CD4-positive, alpha-beta memory T cell (primary cell): ENCODE data around the gene TBX22. TPM values are rescaled to one million over a fixed set of nuclear protein-coding genes. Genes with fewer than 3 reads are reported as not detected.

Source experiments
- CTCF ChIA-PET: fragments of 350-600 bp; sonication (Branson Sonifier 250); formaldehyde crosslinking; loops from one replicate; lab custom pipeline; 2021; ENCODE audit warnings: inconsistent platforms; ENCODE audit not compliant: partially characterized antibody; lab: Charles Lee
- POLR2A ChIA-PET: fragments of 350-600 bp; sonication (Branson Sonifier 250); formaldehyde crosslinking; loops from one replicate; lab custom pipeline; 2021; ENCODE audit not compliant: partially characterized antibody; lab: Charles Lee
- DNase-seq, 5 donors: peaks; one replicate each; pipeline versions ENCODE4 v3.0.0 to v3.0.0-alpha.2; 2020 to 2022; ENCODE audit warnings: mixed read lengths in 1 of 5
- H3K27ac ChIP-seq: one replicate; pipeline ENCODE4 v1.7.0; 2013; ENCODE audit warnings: low read depth, low read length
- H3K27me3 ChIP-seq: 2 replicates; pipeline ENCODE4 v1.7.0; 2013; ENCODE audit warnings: mild to moderate bottlenecking, low read length, moderate library complexity; ENCODE audit not compliant: insufficient read depth
- H3K36me3 ChIP-seq: 2 replicates; pipeline ENCODE4 v1.7.0; 2013; ENCODE audit warnings: mild to moderate bottlenecking, low read length, moderate library complexity; ENCODE audit not compliant: insufficient read depth
- H3K4me1 ChIP-seq: 2 replicates; pipeline ENCODE4 v1.7.0; 2013; ENCODE audit warnings: mild to moderate bottlenecking, low read length, moderate library complexity; ENCODE audit not compliant: insufficient read depth
- H3K4me3 ChIP-seq, 2 donors: one replicate each; pipeline ENCODE4 v1.7.0; 2013; ENCODE audit warnings: low read length in 2 of 2, mild to moderate bottlenecking in 1 of 2
- H3K9me3 ChIP-seq, 2 donors: one replicate each; pipeline ENCODE4 v1.7.0; 2013; ENCODE audit warnings: low read length in 2 of 2, control low read depth in 1 of 2; ENCODE audit not compliant: control insufficient read depth in 1 of 2
- H3K27ac Mint-ChIP-seq, 7 donors: one replicate each; pipeline ENCODE4 v1.8.0; 2020 to 2021; ENCODE audit warnings: mixed read lengths in 7 of 7, mild to moderate bottlenecking in 6 of 7, inconsistent platforms in 3 of 7, moderate library complexity in 3 of 7
- H3K27me3 Mint-ChIP-seq, 2 donors: one replicate each; pipeline ENCODE4 v1.8.0; 2020 to 2021; ENCODE audit warnings: mixed read lengths in 2 of 2
- H3K36me3 Mint-ChIP-seq, 2 donors: one replicate each; pipeline ENCODE4 v1.8.0; 2020 to 2021; ENCODE audit warnings: mixed read lengths in 2 of 2, inconsistent platforms in 1 of 2, mild to moderate bottlenecking in 1 of 2
- H3K4me1 Mint-ChIP-seq, 4 donors: one replicate each; pipeline ENCODE4 v1.8.0; 2020 to 2021; ENCODE audit warnings: mixed read lengths in 4 of 4, mild to moderate bottlenecking in 1 of 4
- H3K4me3 Mint-ChIP-seq, 8 donors: one replicate each; pipeline ENCODE4 v1.8.0; 2020 to 2021; ENCODE audit warnings: mixed read lengths in 8 of 8, mild to moderate bottlenecking in 7 of 8, moderate library complexity in 6 of 8, inconsistent platforms in 3 of 8
- H3K9me3 Mint-ChIP-seq, 8 donors: one replicate each; pipeline ENCODE4 v1.8.0; 2020 to 2021; ENCODE audit warnings: mixed read lengths in 8 of 8, mild to moderate bottlenecking in 5 of 8, inconsistent platforms in 3 of 8, moderate library complexity in 1 of 8
- intact Hi-C: fragments of 100-400 bp; cut with micrococcal nuclease; formaldehyde crosslinking; loops from one replicate; pipeline ENCODE4 v1.15.1; 2023
- polyA plus RNA-seq, 2 donors: library from polyadenylated mRNA; unstranded; fragments of 300-500 nt; fragmentation: Illumina TruSeq; gene quantifications; one replicate each; pipeline ENCODE4 v1.2.3, GENCODE V29; 2021
- total RNA-seq, 2 experiments: library from RNA; stranded (reverse); gene quantifications; one replicate each; pipeline ENCODE4 v1.2.3, GENCODE V29; 2021

TBX22 gene
- total RNA-seq: not detected
- polyA plus RNA-seq: not detected

DNA sequence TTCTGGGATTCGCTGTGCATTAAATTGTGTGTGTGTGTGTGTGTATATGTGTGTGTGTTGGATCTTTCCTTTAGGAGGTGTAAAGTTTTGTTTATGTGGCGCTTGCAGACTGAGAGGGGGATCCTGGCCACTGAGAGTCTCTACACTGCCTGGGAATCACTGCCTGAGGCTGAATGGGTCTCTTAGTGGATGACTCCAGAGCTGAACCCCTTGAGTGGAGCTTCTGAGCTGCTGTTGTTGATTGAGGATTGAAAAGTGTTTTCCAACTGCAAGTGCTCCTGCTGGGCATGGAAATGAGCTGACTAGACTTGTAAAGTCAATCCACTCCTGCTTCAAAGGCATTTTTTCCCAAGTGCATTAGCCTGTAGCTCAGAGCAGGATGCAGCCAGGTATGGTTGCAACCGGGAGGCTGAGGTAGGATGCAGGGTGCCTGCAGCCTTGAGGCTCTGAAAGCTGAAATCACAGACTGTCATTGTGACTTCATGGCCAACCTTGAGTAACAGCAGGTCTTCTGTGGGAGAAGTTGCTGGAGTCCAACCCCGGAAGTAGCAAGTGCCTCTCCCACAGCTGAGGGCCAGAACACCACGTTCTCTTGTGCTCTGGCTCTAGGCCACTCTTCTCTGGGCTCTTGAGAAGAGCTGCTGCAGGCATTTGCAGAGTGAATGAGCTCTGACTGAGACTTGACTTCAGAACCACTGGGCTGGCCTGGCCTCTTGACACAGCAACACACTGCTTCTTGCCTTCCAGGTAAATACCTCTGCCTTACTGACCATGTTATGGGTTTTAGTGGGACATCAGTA lies at the start of gene TBX22:
TSS of gene TBX22 (plus strand) at position 613 of the 800 bp plus-strand sequence. CDS start 7,517 bp downstream, outside the sequence.
- POLR2A ChIA-PET: no interaction called here
- Histone ChIP-seq H3K9me3 (no peaks in the 10 kb centered on the region), H3K4me3 (no peak within 1 kb of the TSS), H3K36me3 (no peaks in the 10 kb centered on the region), H3K4me1 (no peaks in the 10 kb centered on the region), H3K27ac (no peak within 1 kb of the TSS), H3K27me3 (no peaks in the 10 kb centered on the region)
- H3K36me3 Mint-ChIP-seq: no peaks in the 10 kb centered on the region
- intact Hi-C loops: no loop called here
- CTCF ChIA-PET: no interaction called here
- no peaks in the 10 kb centered on the region for H3K4me1 Mint-ChIP-seq
- H3K4me3 Mint-ChIP-seq: no peak within 1 kb of the TSS
- no peak for DNase-seq
- no peaks in the 10 kb centered on the region for H3K27me3 Mint-ChIP-seq
- H3K9me3 Mint-ChIP-seq: peaks cover 0 to 4% (median 0%) of the 10 kb centered on the region in 8 donors
- H3K27ac Mint-ChIP-seq: no peak within 1 kb of the TSS

- no peaks in the 10 kb centered on the region for H3K27me3 Mint-ChIP-seq
Measured at GRCh38 chrX:79975605-79976004, 38.9 kb upstream of the TBX22 start.

DNA sequence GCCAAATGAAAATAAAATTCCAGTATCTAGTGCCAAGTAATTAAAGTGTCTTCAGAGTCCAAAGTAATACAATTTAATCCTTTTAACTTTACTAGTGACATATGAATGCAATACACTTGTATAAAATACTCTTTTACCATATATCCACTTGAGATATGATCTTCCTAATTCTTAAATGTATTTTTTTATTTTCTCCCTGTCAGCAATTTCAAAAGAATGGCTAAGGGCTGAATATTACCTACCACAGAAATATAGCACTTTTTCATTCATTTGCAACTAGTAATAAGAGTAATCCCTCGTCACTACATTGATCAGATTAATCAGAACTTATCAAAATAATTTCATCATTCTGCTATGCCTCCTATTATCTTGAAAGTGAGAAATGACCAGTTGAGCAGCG lies 10.1 kb upstream of the TBX22 start:
- H3K36me3 Mint-ChIP-seq: no peaks in the 10 kb centered on the region

More at GRCh38 chrX:79975605-79976004, 38.9 kb upstream of the TBX22 start:
- no peak for DNase-seq
- no peaks in the 10 kb centered on the region for H3K4me1 Mint-ChIP-seq
- no peak overlapping the region for H3K27ac Mint-ChIP-seq
- ChIA-PET CTCF (no interaction called here), POLR2A (no interaction called here)
- Histone ChIP-seq H3K36me3 (no peaks in the 10 kb centered on the region), H3K27ac (no peak overlapping the region), H3K27me3 (no peaks in the 10 kb centered on the region), H3K4me1 (no peaks in the 10 kb centered on the region), H3K9me3 (no peaks in the 10 kb centered on the region), H3K4me3 (no peak overlapping the region)
- peaks cover 0 to 25% (median 7%) of the 10 kb centered on the region in 8 donors for H3K9me3 Mint-ChIP-seq
- no peaks in the 10 kb centered on the region for H3K36me3 Mint-ChIP-seq
- intact Hi-C loops: no loop called here
- H3K4me3 Mint-ChIP-seq: no peak overlapping the region

DNA sequence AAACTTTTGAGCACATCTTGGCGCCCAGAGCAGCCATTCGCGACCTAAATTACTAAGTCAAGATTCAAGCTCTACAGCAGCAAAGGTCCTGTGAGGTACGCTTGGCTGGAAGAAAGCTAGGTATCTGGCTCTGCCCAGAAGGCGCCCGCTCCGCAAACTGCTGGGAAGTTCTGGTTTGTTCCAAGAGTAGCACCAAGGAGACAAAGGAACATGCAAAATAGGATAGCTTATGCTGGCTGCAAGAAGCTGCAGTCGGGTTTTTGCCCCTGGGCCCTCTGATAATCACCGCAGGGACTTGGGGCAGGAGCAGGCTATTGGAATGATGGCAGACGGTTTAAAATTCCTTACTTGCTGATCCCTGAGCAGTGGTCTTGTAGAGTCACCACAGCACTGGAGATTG lies 3.0 kb upstream of the TBX22 start:
- Mint-ChIP-seq H3K27me3 (no peaks in the 10 kb centered on the region), H3K36me3 (no peaks in the 10 kb centered on the region), H3K4me1 (no peaks in the 10 kb centered on the region), H3K27ac (no peak overlapping the region), H3K9me3 (peaks cover 0 to 4% (median 0%) of the 10 kb centered on the region in 8 donors), H3K4me3 (no peak overlapping the region)
- ChIA-PET POLR2A (no interaction called here), CTCF (no interaction called here)
- Histone ChIP-seq H3K9me3 (no peaks in the 10 kb centered on the region), H3K4me3 (no peak overlapping the region), H3K27ac (no peak overlapping the region), H3K27me3 (no peaks in the 10 kb centered on the region), H3K4me1 (no peaks in the 10 kb centered on the region), H3K36me3 (no peaks in the 10 kb centered on the region)
- intact Hi-C loops: no loop called here
- DNase-seq: no peak

More for the DNA sequence above, 10.1 kb upstream of the TBX22 start:
- ChIA-PET CTCF (no interaction called here), POLR2A (no interaction called here)
- intact Hi-C loops: no loop called here
- H3K4me3 Mint-ChIP-seq: no peak overlapping the region
- no peak for DNase-seq
- H3K36me3 ChIP-seq: no peaks in the 10 kb centered on the region
- no peaks in the 10 kb centered on the region for H3K4me1 ChIP-seq
- H3K4me1 Mint-ChIP-seq: no peaks in the 10 kb centered on the region
- H3K27ac ChIP-seq: no peak overlapping the region
- H3K27me3 Mint-ChIP-seq: no peaks in the 10 kb centered on the region
- H3K27ac Mint-ChIP-seq: no peak overlapping the region
- no peak overlapping the region for H3K4me3 ChIP-seq
- H3K27me3 ChIP-seq: no peaks in the 10 kb centered on the region
- H3K9me3 ChIP-seq: no peaks in the 10 kb centered on the region
- H3K9me3 Mint-ChIP-seq: no peaks in the 10 kb centered on the region

DNA sequence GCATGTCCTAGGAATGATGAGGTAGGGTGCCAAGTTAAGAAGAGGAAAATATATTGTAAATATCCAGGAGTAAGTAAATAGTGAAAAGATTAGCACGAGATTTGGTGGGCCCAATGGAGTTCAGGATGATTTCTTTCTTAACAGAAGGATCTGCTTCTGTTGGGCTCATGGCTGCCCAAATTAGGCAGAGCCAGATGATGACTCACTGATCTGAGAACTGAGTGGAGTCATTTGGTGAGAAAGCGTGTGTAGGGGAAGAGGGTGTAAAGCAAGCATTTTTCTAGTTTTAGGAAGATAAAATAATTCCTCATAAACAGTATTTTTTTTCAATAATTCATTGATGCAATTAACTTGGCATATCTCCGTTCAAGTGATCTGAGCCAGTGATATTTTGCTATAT lies 1.6 kb downstream of the TBX22 start:
- no peaks in the 10 kb centered on the region for H3K27me3 Mint-ChIP-seq
- Histone ChIP-seq H3K27me3 (no peaks in the 10 kb centered on the region), H3K27ac (no peak overlapping the region), H3K4me1 (no peaks in the 10 kb centered on the region), H3K4me3 (no peak overlapping the region), H3K9me3 (no peaks in the 10 kb centered on the region), H3K36me3 (no peaks in the 10 kb centered on the region)
- ChIA-PET POLR2A (no interaction called here), CTCF (no interaction called here)
- DNase-seq: no peak
- H3K36me3 Mint-ChIP-seq: no peaks in the 10 kb centered on the region
- H3K4me3 Mint-ChIP-seq: no peak overlapping the region
- peaks cover 0 to 4% (median 0%) of the 10 kb centered on the region in 8 donors for H3K9me3 Mint-ChIP-seq
- no peaks in the 10 kb centered on the region for H3K4me1 Mint-ChIP-seq
- intact Hi-C loops: no loop called here
- no peak overlapping the region for H3K27ac Mint-ChIP-seq

DNA sequence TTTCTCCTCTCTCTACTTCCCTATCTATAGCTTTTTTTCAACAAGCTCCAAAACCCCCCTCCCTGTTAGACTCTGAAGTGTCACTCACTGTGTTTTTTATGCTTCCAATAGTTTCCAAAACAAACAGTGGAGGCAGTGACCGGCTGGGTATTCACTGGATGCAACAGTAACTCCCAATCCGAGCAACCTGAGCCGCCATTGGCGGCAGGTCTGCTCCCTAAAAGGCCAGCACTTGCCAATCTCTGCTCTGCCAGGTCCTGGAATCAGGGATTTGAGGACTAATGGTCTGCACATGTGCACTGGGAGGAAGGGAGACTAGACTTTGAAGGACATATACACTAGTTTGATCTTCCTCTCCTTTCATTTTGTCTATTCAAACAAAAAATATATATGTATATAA lies 7.1 kb downstream of the TBX22 start:
- Mint-ChIP-seq H3K4me3 (no peak overlapping the region), H3K9me3 (peaks cover 0 to 3% (median 0%) of the 10 kb centered on the region in 8 donors), H3K27ac (no peak overlapping the region), H3K4me1 (no peaks in the 10 kb centered on the region), H3K27me3 (peaks cover 0 to 2% of the 10 kb centered on the region in 2 donors), H3K36me3 (no peaks in the 10 kb centered on the region)
- Histone ChIP-seq H3K27me3 (no peaks in the 10 kb centered on the region), H3K9me3 (no peaks in the 10 kb centered on the region), H3K4me3 (no peak overlapping the region), H3K27ac (no peak overlapping the region), H3K36me3 (no peaks in the 10 kb centered on the region), H3K4me1 (no peaks in the 10 kb centered on the region)
- CTCF ChIA-PET: no interaction called here
- intact Hi-C loops: no loop called here
- POLR2A ChIA-PET: no interaction called here
- DNase-seq: no peak

- H3K27ac ChIP-seq: no peak overlapping the region
- H3K36me3 Mint-ChIP-seq: no peaks in the 10 kb centered on the region
- no peak for DNase-seq
- no peak overlapping the region for H3K4me3 ChIP-seq
- ChIA-PET POLR2A (no interaction called here), CTCF (no interaction called here)
- intact Hi-C loops: no loop called here
- no peaks in the 10 kb centered on the region for H3K4me1 Mint-ChIP-seq
- H3K9me3 Mint-ChIP-seq: peaks cover 0 to 3% (median 0%) of the 10 kb centered on the region in 8 donors
- no peak overlapping the region for H3K4me3 Mint-ChIP-seq
- no peaks in the 10 kb centered on the region for H3K9me3 ChIP-seq
- H3K27ac Mint-ChIP-seq: no peak overlapping the region
- peaks cover 0 to 2% of the 10 kb centered on the region in 2 donors for H3K27me3 Mint-ChIP-seq
- H3K4me1 ChIP-seq: no peaks in the 10 kb centered on the region
- no peaks in the 10 kb centered on the region for H3K27me3 ChIP-seq
- no peaks in the 10 kb centered on the region for H3K36me3 ChIP-seq
Measured at GRCh38 chrX:80022363-80023031, 7.9 kb downstream of the TBX22 start.
